HG03442 (cell line): ENCODE data around the gene SLC19A1.

ENCODE experiments used
- ATAC-seq: cut with Tn5 transposase; IDR thresholded peaks from one replicate; pipeline ENCODE4 v1.9.1; 2021; ENCODE audit warnings: mild to moderate bottlenecking, moderate library complexity; ENCODE audit not compliant: unreplicated experiment

The SLC19A1 gene

DNA sequence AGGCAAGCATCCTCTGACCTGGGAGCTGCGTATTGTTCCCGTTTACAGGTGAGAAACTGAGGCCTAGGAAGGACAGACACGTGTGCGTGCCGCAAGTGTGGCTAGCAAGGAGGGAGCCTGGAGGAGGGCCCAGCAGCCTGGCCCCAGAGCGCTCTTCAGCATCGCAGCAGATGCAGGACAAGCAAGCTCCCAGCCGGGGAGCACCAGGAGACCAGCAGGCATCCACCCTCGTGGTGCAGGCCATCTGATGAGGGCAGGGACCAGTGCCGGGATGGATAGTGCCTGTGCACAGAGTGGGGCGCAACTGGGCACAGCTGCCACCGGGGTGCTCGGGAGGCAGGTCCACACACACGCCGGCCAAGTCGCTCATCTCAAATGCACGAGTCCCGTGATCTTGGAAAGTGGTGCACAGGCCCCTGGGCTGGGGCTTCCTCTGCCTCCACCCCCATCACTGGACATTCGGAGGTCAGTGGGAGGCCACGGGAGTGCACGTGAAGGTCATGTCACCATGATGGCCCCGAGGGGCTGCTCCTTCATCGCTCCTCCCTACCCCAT lies 82.2 kb downstream of the SLC19A1 start:
- no peak for ATAC-seq

DNA sequence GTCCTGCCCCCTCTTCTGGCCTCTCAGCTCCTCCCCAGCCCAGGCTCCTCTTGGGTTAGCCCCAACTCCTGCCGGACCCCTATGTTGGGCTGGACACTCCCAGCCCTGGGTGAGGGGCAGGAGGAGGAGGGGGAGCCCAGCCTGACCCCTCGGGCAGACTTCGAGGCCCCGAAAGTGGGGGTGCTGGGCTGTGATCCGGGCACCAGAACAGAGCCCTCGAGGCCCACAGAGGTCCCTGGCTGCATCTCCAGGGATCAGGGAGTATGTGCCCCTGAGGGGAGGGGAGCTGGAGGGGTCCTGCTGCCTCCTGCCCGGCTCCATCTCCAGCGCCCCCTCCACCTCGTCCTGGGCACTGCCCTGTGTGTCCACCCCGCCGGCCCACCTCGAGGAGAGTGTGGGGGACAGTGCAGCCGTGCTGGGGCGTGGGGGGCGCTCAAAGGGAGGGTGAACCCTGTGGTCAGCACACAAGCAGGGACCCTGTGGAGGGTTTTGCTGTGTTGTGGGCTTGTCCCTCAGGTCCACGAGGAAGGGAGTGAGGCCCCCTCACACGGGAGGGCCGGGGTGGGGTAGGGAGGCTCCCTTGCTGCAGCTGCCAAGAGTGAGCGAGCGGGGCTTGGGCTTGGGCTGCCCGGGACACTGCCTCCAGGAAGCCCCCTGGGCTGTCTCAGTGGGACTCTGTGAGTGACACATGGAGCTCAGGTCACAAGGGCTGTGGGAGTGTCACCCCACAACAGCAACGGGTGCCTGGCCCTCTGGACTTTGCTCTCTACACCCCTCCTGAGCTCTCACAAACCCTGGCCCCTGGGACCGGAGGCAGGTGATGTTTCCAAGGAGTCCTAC lies 82.8 kb downstream of the SLC19A1 start:
- no peak for ATAC-seq

DNA sequence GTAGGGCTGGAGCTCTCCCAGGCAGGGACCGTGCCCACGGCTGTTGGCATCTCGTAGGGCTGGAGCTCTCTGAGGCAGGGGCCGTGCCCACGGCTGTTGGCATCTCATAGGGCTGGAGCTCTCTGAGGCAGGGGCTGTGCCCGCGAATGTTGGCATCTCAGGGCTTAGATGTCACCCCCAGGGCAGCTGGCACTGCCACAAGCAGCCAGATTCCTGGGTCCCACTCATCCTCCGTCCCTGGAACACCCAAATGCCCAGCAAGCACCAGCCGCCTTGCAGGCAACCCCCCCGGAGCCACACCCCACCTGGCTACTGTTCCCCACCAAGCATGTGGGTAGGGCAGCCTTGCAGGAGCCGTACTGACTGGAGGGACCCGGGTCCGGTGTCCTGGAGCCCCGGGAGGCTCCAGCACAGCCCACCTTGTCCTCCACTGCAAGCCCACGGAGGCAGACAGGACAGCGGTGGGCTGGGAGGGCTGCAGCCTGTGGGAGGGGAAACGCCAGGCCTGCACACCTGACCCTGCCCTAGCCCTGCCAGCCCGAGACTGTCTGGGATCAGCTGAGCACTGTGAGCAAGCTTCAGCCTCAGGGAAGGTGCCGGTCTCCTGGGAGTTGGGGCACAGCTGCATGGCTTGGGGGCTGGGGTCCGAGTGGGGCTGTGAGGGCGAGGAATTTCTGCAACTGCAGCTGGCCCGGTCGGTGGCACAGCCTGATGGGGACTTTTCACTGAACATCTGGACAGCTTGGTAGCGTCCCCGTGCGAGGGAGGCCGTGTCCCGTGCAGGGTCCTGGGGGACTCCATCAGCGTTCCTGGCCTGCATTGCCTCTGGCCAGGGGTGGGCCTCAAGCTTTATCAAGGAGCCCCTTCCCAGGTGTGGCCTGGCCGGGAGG lies 83.7 kb downstream of the SLC19A1 start:
- no peak for ATAC-seq

DNA sequence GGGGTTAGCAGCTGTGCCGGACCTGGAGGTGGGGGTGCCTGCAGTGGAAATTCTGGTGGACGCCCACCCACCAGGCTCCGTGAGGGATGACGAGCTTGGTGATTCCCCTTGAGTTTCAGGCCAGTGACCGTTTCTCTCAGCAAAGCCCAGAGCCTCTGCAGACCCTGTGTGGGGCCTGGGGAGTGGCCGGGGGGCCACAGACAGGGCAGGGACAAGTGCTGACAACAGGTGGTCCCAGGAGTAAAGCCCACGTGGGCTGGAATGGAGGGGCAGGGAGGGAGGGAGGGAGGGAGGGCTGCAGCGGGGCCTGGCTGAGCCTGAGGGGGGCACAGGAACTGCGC lies 84.4 kb downstream of the SLC19A1 start:
- no peak for ATAC-seq

DNA sequence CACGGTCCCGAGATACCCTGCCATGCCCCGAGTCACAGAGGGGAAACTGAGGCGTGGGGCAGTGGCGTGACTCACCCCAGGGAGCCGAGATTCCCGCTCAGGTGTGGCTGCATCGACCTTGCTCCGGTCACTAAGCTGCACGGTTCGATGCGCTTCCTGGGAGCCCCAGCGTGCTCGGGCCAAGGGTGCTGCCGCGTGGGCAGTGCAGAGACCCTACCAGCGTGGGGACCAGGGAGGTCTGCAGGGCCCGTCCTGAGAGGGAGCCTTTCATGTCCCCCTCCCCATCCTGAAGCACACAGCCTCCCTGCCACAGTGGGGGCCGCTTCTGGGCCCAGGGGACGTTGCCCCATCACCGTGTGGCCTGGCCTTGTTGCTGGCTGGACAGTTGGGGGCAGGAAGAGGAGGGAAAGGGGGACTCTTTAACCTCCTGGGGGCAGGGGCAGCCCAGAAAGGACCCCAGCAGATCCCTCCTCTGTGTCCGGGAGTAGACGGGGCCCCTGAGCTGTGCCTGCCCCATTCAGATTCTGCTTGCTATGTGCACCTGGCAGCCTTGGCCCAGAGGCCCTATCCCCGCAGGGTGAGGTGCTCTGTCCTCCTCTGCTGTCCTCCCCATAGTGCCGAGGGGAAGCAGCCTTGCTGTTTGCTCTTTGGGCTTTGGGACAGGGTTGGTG lies 84.9 kb downstream of the SLC19A1 start:
- ATAC-seq: no peak

DNA sequence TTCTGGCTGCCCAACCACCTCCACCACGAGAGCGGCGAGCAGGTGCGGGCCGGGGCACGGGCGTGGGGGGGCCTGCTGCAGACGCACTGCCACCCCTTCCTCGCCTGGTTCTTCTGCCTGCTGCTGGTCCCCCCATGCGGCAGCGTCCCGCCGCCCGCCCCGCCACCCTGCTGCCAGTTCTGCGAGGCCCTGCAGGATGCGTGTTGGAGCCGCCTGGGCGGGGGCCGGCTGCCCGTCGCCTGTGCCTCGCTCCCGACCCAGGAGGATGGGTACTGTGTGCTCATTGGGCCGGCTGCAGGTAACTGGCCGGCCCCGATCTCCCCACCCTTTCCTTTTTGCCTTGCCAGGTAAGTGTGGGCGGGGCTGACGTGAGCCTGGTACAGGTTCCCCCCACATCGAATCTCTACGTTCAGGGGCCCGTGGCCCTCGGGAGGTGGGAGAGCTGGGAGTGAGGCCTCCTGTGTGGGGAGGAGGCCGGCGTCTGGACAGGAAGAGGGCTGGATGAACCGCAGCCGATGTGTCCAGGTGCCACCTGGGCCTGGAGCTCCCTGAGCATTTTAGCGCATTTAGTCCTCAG lies 85.6 kb downstream of the SLC19A1 start:
- no peak for ATAC-seq

DNA sequence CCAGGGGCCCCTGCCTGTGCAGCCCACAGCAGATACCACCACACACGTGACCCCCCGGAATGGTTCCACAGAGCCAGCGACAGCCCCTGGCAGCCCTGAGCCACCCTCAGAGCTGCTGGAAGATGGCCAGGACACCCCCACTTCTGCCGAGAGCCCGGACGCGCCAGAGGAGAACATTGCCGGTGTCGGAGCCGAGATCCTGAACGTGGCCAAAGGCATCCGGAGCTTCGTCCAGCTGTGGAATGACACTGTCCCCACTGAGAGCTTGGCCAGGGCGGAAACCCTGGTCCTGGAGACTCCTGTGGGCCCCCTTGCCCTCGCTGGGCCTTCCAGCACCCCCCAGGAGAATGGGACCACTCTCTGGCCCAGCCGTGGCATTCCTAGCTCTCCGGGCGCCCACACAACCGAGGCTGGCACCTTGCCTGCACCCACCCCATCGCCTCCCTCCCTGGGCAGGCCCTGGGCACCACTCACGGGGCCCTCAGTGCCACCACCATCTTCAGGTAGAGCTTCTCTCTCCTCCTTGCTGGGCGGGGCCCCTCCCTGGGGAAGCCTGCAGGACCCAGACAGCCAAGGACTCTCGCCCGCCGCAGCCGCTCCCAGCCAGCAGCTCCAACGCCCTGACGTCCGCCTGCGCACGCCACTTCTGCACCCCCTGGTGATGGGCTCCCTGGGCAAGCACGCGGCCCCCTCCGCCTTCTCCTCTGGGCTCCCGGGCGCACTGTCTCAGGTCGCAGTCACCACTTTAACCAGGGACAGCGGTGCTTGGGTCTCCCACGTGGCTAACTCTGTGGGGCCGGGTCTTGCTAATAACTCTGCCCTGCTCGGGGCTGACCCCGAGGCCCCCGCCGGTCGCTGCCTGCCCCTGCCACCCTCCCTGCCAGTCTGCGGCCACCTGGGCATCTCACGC lies 86.3 kb downstream of the SLC19A1 start:
- no peak for ATAC-seq

DNA sequence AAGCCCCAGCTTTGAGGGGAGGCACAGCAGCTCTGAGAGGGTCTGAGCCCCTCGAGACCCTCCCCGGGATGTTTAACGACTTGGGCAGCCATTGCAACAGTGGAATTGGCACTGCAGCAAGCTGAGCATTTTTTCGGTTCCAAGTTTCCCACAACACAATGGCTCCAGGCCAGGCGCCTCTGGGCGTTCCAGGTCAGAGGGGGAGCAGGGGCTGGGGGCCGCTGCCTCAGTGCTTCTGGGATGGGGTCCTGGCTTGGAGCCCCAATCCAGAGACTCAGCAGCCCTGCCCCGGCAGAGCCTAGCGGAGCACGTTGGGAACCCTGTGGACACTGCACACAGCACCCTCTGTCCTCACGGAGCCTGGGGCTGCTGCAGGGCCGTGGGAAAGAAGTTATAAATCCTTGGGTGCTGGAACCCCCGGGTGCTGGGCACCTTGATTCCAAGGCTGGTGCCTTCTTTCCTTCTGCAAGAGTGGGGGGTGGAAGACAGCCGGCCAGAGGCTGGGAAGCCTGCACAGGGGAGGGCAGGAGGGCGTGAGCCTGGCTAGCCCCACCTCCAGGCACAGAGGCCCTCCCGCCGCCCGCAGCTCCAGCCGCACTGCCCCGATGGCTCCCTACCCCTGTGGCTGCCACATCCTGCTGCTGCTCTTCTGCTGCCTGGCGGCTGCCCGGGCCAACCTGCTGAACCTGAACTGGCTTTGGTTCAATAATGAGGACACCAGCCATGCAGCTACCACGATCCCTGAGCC lies 87.1 kb downstream of the SLC19A1 start:
- ATAC-seq: no peak

DNA sequence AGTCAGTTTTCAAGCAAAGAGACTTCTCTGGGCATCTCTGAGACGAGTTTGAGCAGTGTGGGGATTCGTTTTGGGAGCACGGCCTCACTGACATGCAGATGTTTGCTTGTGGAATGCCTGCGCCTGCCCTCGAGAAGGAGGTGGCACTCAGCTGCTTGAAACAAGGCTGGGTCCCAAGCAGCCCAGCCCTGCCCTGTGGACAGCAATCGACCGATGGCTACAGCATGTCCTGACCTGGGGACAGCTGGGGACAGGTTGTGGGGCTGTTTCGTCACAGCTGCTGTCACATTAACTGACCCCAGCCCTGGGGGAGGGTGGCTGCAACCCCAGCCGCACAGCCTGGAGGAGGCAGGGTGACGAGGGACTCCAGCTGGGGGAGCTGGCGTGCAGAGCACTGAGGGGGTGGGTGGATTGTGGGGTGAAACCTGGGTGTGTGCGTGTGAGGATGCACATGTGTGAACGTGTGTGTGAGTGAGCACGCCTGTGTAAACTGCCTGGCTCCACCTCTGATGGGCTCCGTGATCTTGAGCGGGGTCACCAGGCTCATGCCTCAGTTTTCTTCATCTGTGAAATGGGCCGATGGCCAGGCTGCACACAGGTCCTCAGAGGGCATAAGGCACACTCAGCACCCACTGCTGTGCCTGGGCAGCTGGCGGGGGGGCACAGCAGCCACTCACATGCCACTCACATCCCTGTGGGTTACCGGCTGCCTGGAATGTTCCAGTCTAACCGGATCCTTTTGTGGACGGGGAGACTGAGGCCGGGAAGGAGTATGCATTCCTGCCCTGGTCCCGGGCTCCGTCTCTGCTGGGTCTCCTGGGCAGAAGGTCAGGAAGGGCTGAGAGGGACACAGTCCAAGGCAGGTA lies 87.9 kb downstream of the SLC19A1 start:
- no peak for ATAC-seq

DNA sequence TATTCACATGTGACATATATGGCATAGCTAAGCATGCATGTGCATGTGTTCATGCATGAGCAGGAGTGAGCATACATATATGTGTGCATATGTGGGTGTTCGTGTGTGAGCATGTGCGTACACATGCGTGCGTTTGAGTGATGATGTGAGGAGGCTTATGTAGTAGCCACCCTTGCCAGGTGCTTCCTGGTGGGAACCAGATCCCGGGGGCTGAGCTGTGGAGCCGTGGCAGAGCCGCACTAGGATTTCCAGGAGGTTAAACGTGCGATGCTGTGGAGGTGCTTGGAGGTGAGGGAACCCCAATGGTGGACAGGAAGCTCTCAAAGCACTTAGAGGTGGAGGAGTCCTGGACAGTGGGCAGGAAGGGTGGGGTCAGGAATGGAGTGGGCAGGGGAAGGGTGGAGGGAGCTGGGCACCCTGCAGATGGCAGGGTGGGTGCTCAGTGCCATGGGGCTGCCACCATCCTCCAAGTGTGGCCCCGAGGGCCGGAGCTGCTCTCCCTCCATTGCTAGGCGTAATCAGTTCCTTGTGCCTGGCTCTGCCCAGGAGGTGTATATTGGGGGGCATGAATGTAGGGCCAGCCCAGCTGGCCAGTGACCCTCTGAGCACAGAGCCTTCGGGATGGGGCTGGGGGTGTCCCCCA lies 88.8 kb downstream of the SLC19A1 start:
- no peak for ATAC-seq

DNA sequence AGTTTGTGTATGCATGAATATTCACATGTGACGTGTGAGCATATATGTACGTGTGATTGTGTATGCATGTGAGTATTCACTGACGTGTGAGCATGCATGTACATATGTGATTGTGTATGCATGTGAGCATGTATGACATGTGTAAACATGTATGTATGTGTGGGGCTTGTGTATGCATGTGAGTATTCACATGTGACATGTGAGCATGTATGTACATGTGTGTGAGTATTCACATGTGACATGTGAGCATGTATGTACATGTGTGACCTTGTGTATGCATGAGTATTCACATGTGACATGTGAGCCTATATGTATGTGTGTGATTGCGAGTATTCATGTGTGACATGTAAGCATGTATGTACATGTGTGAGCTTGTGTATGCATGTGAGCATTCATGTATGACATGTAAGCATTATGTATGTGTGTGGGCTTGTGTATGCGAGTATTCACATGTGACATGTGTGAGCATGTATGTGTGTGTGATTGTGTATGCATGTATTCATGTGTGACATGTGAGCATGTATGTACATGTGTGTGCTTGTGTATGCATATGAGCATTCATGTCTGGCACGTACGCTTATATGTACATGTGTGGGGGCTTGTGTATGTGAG lies 89.4 kb downstream of the SLC19A1 start:
- ATAC-seq: no peak

DNA sequence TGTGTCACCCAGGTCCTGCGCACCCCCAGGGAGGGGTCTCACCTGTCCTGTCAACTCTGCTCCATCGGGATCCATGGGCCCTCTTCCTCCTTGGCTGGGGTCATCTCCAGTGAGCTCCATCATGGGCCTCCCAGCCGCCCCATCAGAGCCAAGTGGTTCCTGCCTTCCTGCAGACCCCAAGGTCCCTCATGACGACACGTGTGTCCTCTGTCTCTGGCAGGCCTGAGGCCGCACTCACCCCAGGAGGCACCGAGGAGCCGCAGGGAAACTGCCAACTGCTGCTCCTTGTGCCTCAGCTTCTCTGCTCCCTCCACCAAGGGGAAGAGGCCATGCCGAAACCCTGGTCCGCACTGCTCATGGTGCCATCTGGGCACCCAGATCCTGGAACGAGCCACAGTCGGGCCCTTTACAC lies 90.5 kb downstream of the SLC19A1 start:
- no peak for ATAC-seq

DNA sequence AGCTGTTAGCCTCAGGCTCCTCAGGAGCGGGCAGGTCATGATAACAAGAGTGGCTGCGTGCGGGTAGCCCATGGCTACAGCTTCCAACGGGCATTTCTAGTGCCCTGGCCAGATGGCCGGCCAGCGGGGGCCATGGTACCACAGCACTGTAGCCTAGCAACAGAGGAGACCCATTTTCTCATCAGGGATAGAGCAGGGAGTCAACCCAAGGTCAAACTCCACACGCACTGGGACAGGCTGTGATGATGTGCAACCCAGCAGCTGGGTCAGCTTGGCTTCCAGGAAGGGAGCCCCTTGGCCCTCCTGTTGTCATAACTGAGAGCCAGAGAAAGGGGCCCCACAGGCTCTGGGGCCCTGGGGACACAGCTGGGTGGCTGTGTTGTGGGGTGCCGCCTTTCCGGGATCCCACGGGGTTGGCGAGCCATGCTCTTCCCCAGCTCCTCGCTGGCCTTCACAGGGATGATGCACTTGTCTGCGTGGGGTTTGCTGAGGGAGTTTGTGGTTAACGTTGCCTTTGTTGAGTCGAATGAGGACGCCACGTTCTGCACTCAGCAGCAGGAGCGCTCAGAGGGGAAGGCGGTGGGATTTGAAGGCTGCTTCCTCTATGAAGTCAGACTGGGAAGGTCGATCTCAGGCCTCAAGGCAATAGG lies 91.0 kb downstream of the SLC19A1 start:
- ATAC-seq: no peak

DNA sequence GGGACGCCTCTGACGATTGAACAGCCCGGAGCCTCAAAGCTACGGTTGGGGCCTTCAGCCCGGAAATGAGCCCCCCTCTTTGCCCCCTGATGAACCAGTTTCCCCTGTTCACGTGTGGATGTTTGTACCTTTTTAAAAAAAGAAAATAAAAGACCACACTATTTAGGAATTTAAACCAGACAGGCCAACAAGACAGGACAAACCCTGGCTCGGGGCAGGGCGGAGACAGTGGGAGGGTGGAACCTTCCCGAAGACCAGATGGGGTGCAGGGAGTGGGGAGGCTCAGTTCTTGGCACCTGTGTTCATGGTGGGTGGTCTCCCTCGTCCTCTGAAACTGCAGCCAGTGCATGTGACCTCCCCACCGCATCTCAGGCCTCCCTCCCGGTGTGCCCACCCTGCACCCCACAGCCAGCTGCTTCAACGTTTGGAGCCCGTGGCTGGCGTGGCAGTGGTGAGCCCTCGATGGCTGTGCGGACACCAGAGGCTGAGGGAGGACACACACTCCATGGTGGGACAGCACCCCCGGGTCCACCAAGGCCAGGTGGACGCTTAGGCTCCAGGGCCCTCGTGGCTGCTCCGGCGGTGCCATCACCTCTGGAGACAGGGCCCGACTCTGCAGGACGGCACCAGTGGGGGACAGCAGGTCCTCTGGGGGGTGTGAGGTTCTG lies 91.7 kb downstream of the SLC19A1 start:
- ATAC-seq: no peak

DNA sequence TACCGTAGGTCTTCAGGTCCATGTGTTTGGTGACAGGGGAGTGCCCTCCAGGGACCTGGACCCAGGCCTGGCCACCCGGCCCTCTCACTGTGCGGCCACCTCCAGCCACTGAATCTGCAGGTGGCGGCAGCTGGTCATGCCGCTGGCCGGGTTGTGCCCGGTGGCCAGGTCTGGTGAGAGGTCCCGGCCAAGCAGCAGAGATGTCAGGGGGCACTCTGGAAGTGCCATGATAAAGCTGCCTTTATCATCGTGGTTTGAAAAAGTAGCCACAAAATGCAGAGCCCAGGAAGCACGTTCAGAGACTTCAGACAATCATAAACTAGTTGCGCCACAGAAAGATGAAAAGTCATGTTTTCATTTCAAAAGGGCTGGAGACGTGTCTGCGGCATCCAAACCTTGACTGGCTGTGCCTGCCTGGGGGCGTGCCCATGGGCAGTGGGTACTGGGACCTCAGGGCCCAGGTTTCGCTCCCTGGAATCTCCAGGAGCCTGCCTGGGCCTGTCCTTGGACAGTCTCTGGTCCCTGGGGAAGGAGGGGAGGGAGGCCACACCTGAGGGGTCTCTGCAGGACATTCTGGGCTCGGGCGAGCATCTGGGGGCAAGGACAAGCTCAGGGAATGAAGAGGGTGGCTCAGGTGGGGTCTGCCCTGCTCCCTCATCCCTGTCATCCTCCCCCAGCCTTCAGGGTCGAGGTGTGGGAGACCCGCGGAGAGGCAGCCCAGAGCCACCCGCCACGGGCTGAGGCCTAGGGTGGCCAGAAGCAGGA lies 92.4 kb downstream of the SLC19A1 start:
- ATAC-seq: no peak
